ENCODE measurements around the gene SDK1. TPM values are rescaled to one million over a fixed set of nuclear protein-coding genes. Genes with fewer than 3 reads are reported as not detected.

SDK1 gene
- total RNA-seq, 2 experiments from 2014 or later, result 0.19 to 0.36 TPM

GRCh38 chr7:3951316-3952055 is 650.4 kb downstream of the SDK1 start:
- Histone ChIP-seq H3K4me3 (ENCODE audit: low read depth, low read length, poor library complexity, severe bottlenecking) (no peak overlapping the region), H2AFZ (ENCODE audit: low read length) (no peak overlapping the region), H3K36me3 (ENCODE audit: insufficient read depth, low read length) (no peaks in the 10 kb centered on the region), H3K27ac (ENCODE audit: low read depth, low read length, poor library complexity, severe bottlenecking) (no peak overlapping the region), H3K79me2 (ENCODE audit: insufficient read depth, low read depth, low read length) (no peaks in the 10 kb centered on the region), H3K4me2 (ENCODE audit: low read length) (no peak overlapping the region), H3K4me1 (ENCODE audit: insufficient read depth, low read length, poor library complexity, severe bottlenecking) (no peaks in the 10 kb centered on the region), H3K9me3 (ENCODE audit: low read length) (no peaks in the 10 kb centered on the region), H4K20me1 (ENCODE audit: insufficient read depth, low read length) (no peaks in the 10 kb centered on the region), H3K9me2 (ENCODE audit: insufficient read depth, low read length) (no peaks in the 10 kb centered on the region)
- no peak for DNase-seq (ENCODE audit: low spot score)
- ChIA-PET CTCF (ENCODE audit: unreplicated experiment) (no interaction called here), POLR2A (no interaction called here)
- BruUV-seq (replicated peaks), result no TSS peak
- intact Hi-C loops (cut with micrococcal nuclease; ENCODE audit: unreplicated experiment), result no loop called here
- no peak for TF ChIP-seq EZH2phosphoT487 (IDR thresholded peaks at IDR 0.05; ENCODE audit: borderline replicate concordance, low read depth, low read length)
- TF ChIP-seq CTCF (conservative IDR thresholded peaks at IDR 0.05; ENCODE audit: low read length), result no peak

- no peak overlapping the region for H3K4me2 ChIP-seq (ENCODE audit: low read length)
- no peak overlapping the region for H3K4me3 ChIP-seq (ENCODE audit: low read depth, low read length, poor library complexity, severe bottlenecking)
- no peak for TF ChIP-seq EZH2phosphoT487 (IDR thresholded peaks at IDR 0.05; ENCODE audit: borderline replicate concordance, low read depth, low read length)
- TF ChIP-seq CTCF (conservative IDR thresholded peaks at IDR 0.05; ENCODE audit: low read length), result no peak
- no peaks in the 10 kb centered on the region for H3K4me1 ChIP-seq (ENCODE audit: insufficient read depth, low read length, poor library complexity, severe bottlenecking)
- DNase-seq (ENCODE audit: low spot score), result no peak
- no peaks in the 10 kb centered on the region for H3K36me3 ChIP-seq (ENCODE audit: insufficient read depth, low read length)
- no peaks in the 10 kb centered on the region for H3K79me2 ChIP-seq (ENCODE audit: insufficient read depth, low read depth, low read length)
- no TSS peak for BruUV-seq (replicated peaks)
- H4K20me1 ChIP-seq (ENCODE audit: insufficient read depth, low read length), result no peaks in the 10 kb centered on the region
- H3K9me2 ChIP-seq (ENCODE audit: insufficient read depth, low read length), result no peaks in the 10 kb centered on the region
- H2AFZ ChIP-seq (ENCODE audit: low read length), result no peak overlapping the region
- H3K27ac ChIP-seq (ENCODE audit: low read depth, low read length, poor library complexity, severe bottlenecking), result no peak overlapping the region
- ChIA-PET POLR2A (no interaction called here), CTCF (ENCODE audit: unreplicated experiment) (no interaction called here)
- intact Hi-C loops (cut with micrococcal nuclease; ENCODE audit: unreplicated experiment), result no loop called here
- H3K9me3 ChIP-seq (ENCODE audit: low read length), result no peaks in the 10 kb centered on the region
Measured at GRCh38 chr7:3953133-3953532, 652.1 kb downstream of the SDK1 start.

GRCh38 chr7:3953946-3954345 is 652.9 kb downstream of the SDK1 start:
- Histone ChIP-seq H3K9me2 (ENCODE audit: insufficient read depth, low read length) (no peaks in the 10 kb centered on the region), H3K36me3 (ENCODE audit: insufficient read depth, low read length) (no peaks in the 10 kb centered on the region), H3K79me2 (ENCODE audit: insufficient read depth, low read depth, low read length) (no peaks in the 10 kb centered on the region), H3K4me3 (ENCODE audit: low read depth, low read length, poor library complexity, severe bottlenecking) (no peak overlapping the region), H4K20me1 (ENCODE audit: insufficient read depth, low read length) (no peaks in the 10 kb centered on the region), H2AFZ (ENCODE audit: low read length) (no peak overlapping the region), H3K27ac (ENCODE audit: low read depth, low read length, poor library complexity, severe bottlenecking) (no peak overlapping the region), H3K4me1 (ENCODE audit: insufficient read depth, low read length, poor library complexity, severe bottlenecking) (no peaks in the 10 kb centered on the region), H3K9me3 (ENCODE audit: low read length) (no peaks in the 10 kb centered on the region), H3K4me2 (ENCODE audit: low read length) (no peak overlapping the region)
- ChIA-PET CTCF (ENCODE audit: unreplicated experiment) (no interaction called here), POLR2A (no interaction called here)
- no peak for DNase-seq (ENCODE audit: low spot score)
- intact Hi-C loops (cut with micrococcal nuclease; ENCODE audit: unreplicated experiment), result no loop called here
- no peak for TF ChIP-seq EZH2phosphoT487 (IDR thresholded peaks at IDR 0.05; ENCODE audit: borderline replicate concordance, low read depth, low read length)
- no peak for TF ChIP-seq CTCF (conservative IDR thresholded peaks at IDR 0.05; ENCODE audit: low read length)
- BruUV-seq (replicated peaks), result no TSS peak

Data from OCI-LY7 (cell line).